GM10266 (cell line): ENCODE results near the gene RNF215.
"Not testable (repeated sequence)": the region's sequence is repeated elsewhere in the genome, so short reads cannot be mapped to it uniquely, and the experiment has no call there.

Source experiments
- DNase-seq: peaks from one replicate; pipeline ENCODE4 v3.0.0; 2012; ENCODE audit errors: extremely low spot score
- CTCF ChIP-seq: IDR thresholded peaks from 2 replicates; pipeline ENCODE4 v1.5.1; 2012; ENCODE audit warnings: mild to moderate bottlenecking, low read depth; ENCODE audit not compliant: control insufficient read depth, insufficient read depth; ENCODE audit errors: missing control alignments

Gene RNF215

GRCh38 chr22:30413001-30413400, 25.8 kb upstream of the RNF215 start:
- no peak for DNase-seq
- TF ChIP-seq CTCF = no peak

- TF ChIP-seq CTCF = no peak
- DNase-seq = no peak
Observed at GRCh38 chr22:30411780-30412179, 24.6 kb upstream of the RNF215 start.

- DNase-seq = no peak
- TF ChIP-seq CTCF = no peak
Observed at GRCh38 chr22:30408388-30409102, 21.3 kb upstream of the RNF215 start.

GRCh38 chr22:30406400-30406799, 19.2 kb upstream of the RNF215 start:
- no peak for TF ChIP-seq CTCF
- DNase-seq = no peak

GRCh38 chr22:30405731-30406130, 18.5 kb upstream of the RNF215 start:
- no peak for TF ChIP-seq CTCF
- no peak for DNase-seq

GRCh38 chr22:30404307-30404706, 17.1 kb upstream of the RNF215 start:
- TF ChIP-seq CTCF = no peak
- no peak for DNase-seq

- DNase-seq = not testable (repeated sequence)
Observed at GRCh38 chr22:30402766-30403104, 15.5 kb upstream of the RNF215 start.
